AML-193 (cell line): ENCODE measurements around the gene RFWD3.

Experiments
- DNase-seq, 2 experiments: peaks; one replicate each; lab custom pipeline; 2025; lab: John Stamatoyannopoulos, UW

The RFWD3 gene

DNA sequence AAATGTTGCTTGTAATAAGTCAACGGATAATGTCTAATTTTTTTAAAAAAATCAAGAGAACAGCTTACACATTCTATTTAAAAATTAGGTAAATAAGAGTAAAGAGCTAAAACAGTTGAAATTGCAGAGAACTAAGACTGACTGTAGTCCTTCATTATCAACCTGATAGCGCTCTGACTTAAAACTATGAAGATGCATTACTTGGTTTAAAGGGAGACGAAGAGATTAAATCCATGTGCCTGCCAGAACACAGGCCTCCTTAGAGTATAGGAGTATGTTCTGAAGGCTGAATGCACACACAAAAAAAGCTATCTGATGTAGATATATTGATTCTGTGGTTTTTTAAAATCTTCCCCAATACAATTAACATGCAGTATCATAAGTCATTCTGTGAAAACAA lies 88.2 kb downstream of the RFWD3 start:
- DNase-seq, result no peak

GRCh38 chr16:74577882-74578366 lies 88.8 kb downstream of the RFWD3 start:
- DNase-seq, result no peak

DNA sequence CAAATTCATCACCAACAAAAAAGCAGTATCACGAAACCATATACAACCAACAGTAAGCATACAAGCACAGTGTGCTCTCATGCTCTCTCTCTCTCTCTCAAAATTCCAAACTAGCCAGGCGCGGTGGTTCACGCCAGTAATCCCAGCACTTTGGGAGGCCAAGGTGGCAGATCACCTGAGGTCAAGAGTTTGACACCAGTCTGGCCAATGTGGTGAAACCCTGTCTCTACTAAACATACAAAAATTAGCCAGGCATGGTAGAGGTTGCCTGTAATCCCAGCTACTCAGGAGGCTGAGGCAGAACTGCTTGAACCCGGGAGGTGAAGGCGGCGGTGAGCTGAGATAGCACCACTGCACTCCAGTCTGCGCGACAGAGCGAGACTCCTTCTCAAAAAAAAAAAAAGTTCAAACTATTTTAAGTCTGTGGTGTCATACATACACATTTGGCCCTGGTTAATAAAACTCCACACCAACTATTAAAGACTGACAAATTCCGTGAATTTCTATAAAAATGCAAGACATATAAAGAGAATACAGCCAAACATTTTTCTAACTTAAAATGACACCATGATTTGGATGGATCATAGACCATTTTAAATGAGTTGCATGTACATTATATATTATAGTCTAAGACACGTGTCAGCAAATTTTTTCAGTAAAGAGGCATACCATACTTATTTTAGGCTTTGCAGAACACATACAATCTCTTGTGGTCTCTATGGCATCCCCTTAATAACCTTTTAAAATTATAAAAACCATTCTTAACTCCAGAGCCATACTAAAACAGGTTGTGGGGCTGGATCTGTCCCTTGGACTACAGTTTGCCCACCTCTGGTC lies 90.7 kb downstream of the RFWD3 start:
- no peak for DNase-seq

DNA sequence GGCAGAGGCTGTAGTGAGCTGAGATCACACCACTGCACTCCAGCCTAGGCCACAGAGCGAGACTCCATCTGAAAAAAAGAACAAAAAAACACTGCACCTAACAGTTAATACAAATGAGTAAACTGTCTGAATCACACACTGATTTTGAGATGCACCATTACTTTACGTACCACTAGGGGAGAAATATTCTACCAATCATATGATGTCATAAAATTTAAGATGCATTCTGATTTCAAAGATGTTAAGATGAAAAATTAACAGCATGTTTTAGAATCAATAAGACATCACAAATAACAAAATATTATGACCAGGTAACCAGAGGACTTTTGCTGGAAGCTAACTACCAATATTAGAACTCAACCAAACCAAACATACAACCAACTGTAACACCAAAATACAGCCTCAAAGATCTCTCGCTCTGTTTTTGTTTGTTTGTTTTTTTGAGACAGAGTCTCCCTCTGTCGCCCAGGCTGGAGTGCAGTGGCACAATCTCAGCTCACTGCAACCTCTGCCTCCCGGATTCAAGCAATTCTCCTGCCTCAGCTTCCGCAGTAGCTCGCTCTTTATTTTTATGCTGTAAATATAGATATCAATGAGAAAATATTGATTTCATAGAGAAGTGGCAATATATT lies 91.4 kb downstream of the RFWD3 start:
- no peak for DNase-seq

DNA sequence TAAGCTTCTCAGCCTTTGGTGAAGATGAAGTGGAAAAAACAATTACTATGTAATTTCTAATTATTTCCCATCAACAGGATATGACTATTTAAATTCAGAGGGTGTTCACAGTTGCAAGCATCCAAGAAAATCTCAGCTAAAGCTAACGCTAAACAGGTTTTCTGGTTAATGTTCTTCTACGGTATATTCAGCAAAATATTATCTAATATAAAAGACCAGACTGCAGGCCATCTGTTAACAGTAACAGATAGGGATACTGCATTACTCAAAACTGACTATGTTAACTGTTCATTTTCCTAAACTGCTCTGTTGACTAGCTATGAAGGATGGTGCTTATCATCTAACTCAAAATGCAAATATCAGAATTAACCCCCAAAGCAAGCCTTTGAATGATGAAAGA lies 92.5 kb downstream of the RFWD3 start:
- no peak for DNase-seq

DNA sequence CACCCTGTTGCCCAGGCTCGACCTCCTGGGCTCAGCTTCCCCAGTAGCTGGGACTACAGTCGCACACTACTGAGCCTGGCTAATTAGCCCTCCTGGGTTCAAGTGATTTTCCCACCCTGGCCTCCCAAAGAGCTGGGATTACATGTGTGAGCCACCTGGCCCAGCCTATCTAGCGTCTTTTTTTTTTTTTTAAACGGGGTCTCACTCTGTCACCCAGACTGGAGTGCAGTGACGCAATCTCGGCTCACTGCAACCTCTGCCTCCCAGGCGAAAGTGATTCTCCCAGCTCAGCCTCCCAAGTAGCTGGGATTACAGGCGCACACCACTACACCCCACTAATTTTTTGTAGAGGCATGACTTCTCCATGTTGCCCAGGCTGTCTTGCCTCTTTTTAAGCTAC lies 93.1 kb downstream of the RFWD3 start:
- DNase-seq, result no peak
